GM12878 (cell line): ENCODE measurements around the gene DMAP1. TPM values are rescaled to one million over a fixed set of nuclear protein-coding genes. Genes with fewer than 3 reads are reported as not detected.

Experiments
- E2F8 ChIP-seq: fragments of 450-650 bp; IDR thresholded peaks from 2 replicates; pipeline ENCODE4 v1.6.1; 2018; ENCODE audit warnings: mild to moderate bottlenecking, low read depth, moderate library complexity; ENCODE audit not compliant: partially characterized antibody
- FOXM1 ChIP-seq: IDR thresholded peaks from 2 replicates; pipeline ENCODE4 v1.6.1; 2012; ENCODE audit warnings: low read depth, mild to moderate bottlenecking, inconsistent platforms, low read length, moderate library complexity
- JUND ChIP-seq: IDR thresholded peaks from 2 replicates; pipeline ENCODE4 v1.6.1; 2012; ENCODE audit warnings: low read depth, mild to moderate bottlenecking, low read length, improper control_type of control experiment, moderate library complexity
- MAX ChIP-seq: IDR thresholded peaks from 2 replicates; pipeline ENCODE4 v1.6.1; 2012; ENCODE audit warnings: low read depth, low read length, improper control_type of control experiment
- SREBF1 ChIP-seq: IDR thresholded peaks from 2 replicates; pipeline ENCODE4 v1.6.1; 2012; ENCODE audit warnings: mild to moderate bottlenecking, low read length
- SREBF2 ChIP-seq: IDR thresholded peaks from 2 replicates; pipeline ENCODE4 v1.6.1; 2012; ENCODE audit warnings: mild to moderate bottlenecking, low read length
- polyA plus RNA-seq, 11 experiments: library from polyadenylated mRNA; depleted of rRNA in 4 of 11; unstranded in 6 of 11; stranded (reverse) in 5 of 11; fragments of >200 nt; fragmentation: Nextera tagmentation in 4 of 11; fragmentation: Illumina TruSeq in 1 of 11; extraction: Ambion mirVana in 4 of 11; extraction: Trizol in 1 of 11; gene quantifications; 1 replicate in 1 of 11; 2 replicates in 10 of 11; pipeline versions ENCODE4 v1.2.1 to v1.2.3, GENCODE V29; 2011 to 2016; ENCODE audit warnings: inconsistent platforms in 2 of 11, missing spikeins in 2 of 11, low read depth in 1 of 11
- total RNA-seq, 4 experiments: library from RNA; depleted of rRNA in 3 of 4; stranded (reverse); fragments of >200 nt in 3 of 4; fragmentation: Illumina TruSeq in 1 of 4; extraction: Trizol in 1 of 4; gene quantifications; 2 replicates each; pipeline versions ENCODE4 v1.2.1 to v1.2.3, GENCODE V29; 2013 to 2021
- TF ChIP-seq, protein P1 (sequence below): IDR thresholded peaks from 2 replicates; pipeline ENCODE4 v1.6.1; 2012; ENCODE audit warnings: low read depth, low read length, improper control_type of control experiment
- TF ChIP-seq, protein P2 (sequence below): fragments of 450-650 bp; formaldehyde crosslinking; IDR thresholded peaks from 2 replicates; pipeline ENCODE4 v1.4.0; 2022; ENCODE audit warnings: mild to moderate bottlenecking, moderate library complexity
- TF ChIP-seq, protein P3 (sequence below): IDR thresholded peaks from 2 replicates; pipeline ENCODE4 v1.6.1; 2011; ENCODE audit warnings: mild to moderate bottlenecking, low read depth, low read length, moderate library complexity; ENCODE audit not compliant: insufficient replicate concordance
- TF ChIP-seq, protein P4 (sequence below), 3 experiments: IDR thresholded peaks in 2 of 3; conservative IDR thresholded peaks in 1 of 3; 2 replicates each; pipeline ENCODE4 v1.5.1; 2011; ENCODE audit warnings: low read depth in 3 of 3, low read length in 3 of 3, mild to moderate bottlenecking in 3 of 3, control low read depth in 2 of 3, moderate library complexity in 2 of 3, inconsistent platforms in 1 of 3, mixed read lengths in 1 of 3; ENCODE audit not compliant: control insufficient read depth in 2 of 3, insufficient read depth in 1 of 3; ENCODE audit errors: extremely low read depth in 1 of 3
- TF ChIP-seq, protein P5 (sequence below): fragments of 150-350 bp; IDR thresholded peaks from 2 replicates; pipeline ENCODE4 v1.6.1; 2016; ENCODE audit warnings: low read depth, low read length

DMAP1 gene
- total and polyA plus RNA-seq, 10 of the 15 experiments (the other 5 are each of a cell fraction or from before 2014, with no cell fraction given), result 1.9 to 59.1 (median 37.7) TPM

DNA sequence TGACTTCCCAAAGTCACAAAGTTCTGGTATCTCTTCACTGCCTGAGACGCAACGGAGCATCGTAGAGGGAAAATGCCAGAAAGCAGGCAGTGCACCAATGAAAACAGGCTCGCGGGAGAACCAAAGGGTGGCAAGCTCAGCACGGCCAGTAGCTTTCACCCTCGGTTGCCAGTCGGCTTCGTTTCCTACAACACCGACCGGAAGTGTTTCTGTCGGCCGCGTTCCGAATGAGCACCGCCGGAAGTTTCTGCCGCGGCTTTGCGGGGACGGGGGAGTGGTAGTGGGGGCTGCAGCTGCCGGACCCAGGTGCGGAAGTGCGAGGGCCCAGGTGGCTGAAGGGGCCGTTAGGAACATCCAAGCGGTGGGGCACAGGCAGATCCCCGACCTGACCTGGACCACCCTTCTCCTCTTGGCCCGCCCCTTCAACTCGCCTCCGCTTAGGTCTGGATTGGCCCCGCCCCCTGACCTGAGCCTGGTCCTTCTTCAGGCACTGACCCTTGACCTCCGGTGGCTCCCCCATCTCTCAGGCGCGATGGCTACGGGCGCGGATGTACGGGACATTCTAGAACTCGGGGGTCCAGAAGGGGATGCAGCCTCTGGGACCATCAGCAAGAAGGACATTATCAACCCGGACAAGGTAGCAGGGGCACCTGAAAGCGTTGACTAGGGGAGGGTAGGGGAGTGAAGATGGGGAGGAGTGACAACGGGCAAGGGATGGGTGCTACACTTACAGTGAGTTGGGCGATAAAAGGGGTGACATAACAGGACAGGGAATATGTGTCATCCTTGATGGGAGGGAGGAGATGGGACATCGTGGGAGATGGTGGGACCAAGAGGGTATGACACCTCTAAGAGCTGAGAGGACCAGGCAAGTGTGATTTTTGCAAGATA, at the start of gene DMAP1 (continued):
- TF ChIP-seq, protein P1, sequence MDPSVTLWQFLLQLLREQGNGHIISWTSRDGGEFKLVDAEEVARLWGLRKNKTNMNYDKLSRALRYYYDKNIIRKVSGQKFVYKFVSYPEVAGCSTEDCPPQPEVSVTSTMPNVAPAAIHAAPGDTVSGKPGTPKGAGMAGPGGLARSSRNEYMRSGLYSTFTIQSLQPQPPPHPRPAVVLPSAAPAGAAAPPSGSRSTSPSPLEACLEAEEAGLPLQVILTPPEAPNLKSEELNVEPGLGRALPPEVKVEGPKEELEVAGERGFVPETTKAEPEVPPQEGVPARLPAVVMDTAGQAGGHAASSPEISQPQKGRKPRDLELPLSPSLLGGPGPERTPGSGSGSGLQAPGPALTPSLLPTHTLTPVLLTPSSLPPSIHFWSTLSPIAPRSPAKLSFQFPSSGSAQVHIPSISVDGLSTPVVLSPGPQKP, result peak; percentile 93
- peak; percentile 97 for TF ChIP-seq E2F8
- TF ChIP-seq SREBF2, result peak; percentile 75; the same call in 1 of the 2 replicates
- TF ChIP-seq, protein P2, sequence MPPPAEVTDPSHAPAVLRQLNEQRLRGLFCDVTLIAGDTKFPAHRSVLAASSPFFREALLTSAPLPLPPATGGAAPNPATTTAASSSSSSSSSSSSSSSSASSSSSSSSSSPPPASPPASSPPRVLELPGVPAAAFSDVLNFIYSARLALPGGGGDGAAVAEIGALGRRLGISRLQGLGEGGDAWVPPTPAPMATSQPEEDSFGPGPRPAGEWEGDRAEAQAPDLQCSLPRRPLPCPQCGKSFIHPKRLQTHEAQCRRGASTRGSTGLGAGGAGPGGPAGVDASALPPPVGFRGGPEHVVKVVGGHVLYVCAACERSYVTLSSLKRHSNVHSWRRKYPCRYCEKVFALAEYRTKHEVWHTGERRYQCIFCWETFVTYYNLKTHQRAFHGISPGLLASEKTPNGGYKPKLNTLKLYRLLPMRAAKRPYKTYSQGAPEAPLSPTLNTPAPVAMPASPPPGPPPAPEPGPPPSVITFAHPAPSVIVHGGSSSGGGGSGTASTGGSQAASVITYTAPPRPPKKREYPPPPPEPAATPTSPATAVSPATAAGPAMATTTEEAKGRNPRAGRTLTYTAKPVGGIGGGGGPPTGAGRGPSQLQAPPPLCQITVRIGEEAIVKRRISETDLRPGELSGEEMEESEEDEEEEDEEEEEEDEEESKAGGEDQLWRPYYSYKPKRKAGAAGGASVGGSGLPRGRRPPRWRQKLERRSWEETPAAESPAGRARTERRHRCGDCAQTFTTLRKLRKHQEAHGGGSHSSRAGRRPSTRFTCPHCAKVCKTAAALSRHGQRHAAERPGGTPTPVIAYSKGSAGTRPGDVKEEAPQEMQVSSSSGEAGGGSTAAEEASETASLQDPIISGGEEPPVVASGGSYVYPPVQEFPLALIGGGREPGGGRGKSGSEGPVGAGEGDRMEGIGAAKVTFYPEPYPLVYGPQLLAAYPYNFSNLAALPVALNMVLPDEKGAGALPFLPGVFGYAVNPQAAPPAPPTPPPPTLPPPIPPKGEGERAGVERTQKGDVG (CRISPR knock-in tag), result no peak
- TF ChIP-seq, protein P3, sequence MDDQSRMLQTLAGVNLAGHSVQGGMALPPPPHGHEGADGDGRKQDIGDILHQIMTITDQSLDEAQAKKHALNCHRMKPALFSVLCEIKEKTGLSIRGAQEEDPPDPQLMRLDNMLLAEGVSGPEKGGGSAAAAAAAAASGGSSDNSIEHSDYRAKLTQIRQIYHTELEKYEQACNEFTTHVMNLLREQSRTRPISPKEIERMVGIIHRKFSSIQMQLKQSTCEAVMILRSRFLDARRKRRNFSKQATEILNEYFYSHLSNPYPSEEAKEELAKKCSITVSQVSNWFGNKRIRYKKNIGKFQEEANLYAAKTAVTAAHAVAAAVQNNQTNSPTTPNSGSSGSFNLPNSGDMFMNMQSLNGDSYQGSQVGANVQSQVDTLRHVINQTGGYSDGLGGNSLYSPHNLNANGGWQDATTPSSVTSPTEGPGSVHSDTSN, result no peak
- TF ChIP-seq SREBF1, result peak; percentile 28; the same call in 1 of the 2 replicates
- TF ChIP-seq, protein P4, sequence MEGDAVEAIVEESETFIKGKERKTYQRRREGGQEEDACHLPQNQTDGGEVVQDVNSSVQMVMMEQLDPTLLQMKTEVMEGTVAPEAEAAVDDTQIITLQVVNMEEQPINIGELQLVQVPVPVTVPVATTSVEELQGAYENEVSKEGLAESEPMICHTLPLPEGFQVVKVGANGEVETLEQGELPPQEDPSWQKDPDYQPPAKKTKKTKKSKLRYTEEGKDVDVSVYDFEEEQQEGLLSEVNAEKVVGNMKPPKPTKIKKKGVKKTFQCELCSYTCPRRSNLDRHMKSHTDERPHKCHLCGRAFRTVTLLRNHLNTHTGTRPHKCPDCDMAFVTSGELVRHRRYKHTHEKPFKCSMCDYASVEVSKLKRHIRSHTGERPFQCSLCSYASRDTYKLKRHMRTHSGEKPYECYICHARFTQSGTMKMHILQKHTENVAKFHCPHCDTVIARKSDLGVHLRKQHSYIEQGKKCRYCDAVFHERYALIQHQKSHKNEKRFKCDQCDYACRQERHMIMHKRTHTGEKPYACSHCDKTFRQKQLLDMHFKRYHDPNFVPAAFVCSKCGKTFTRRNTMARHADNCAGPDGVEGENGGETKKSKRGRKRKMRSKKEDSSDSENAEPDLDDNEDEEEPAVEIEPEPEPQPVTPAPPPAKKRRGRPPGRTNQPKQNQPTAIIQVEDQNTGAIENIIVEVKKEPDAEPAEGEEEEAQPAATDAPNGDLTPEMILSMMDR (IDR thresholded peaks at IDR 0.05 in 2 of 3, conservative IDR thresholded peaks at IDR 0.05 in 1 of 3; ENCODE audit: control insufficient read depth in 2 of 3, extremely low read depth in 1 of 3, insufficient read depth in 1 of 3, low read depth in 3 of 3, low read length in 3 of 3), result peak in 1 of 3 experiments; percentile 10; a peak in 1 of 6 replicates
- TF ChIP-seq FOXM1, result no peak
- TF ChIP-seq, protein P5, sequence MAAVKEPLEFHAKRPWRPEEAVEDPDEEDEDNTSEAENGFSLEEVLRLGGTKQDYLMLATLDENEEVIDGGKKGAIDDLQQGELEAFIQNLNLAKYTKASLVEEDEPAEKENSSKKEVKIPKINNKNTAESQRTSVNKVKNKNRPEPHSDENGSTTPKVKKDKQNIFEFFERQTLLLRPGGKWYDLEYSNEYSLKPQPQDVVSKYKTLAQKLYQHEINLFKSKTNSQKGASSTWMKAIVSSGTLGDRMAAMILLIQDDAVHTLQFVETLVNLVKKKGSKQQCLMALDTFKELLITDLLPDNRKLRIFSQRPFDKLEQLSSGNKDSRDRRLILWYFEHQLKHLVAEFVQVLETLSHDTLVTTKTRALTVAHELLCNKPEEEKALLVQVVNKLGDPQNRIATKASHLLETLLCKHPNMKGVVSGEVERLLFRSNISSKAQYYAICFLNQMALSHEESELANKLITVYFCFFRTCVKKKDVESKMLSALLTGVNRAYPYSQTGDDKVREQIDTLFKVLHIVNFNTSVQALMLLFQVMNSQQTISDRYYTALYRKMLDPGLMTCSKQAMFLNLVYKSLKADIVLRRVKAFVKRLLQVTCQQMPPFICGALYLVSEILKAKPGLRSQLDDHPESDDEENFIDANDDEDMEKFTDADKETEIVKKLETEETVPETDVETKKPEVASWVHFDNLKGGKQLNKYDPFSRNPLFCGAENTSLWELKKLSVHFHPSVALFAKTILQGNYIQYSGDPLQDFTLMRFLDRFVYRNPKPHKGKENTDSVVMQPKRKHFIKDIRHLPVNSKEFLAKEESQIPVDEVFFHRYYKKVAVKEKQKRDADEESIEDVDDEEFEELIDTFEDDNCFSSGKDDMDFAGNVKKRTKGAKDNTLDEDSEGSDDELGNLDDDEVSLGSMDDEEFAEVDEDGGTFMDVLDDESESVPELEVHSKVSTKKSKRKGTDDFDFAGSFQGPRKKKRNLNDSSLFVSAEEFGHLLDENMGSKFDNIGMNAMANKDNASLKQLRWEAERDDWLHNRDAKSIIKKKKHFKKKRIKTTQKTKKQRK, result 0 out of 2 replicates have a peak, but pooled peaks have one; percentile 5
- no peak for TF ChIP-seq JUND
- TF ChIP-seq MAX, result peak; percentile 55; the same call in 1 of the 2 replicates
